Thyroid gland (tissue), 4 donors: ENCODE data around the gene LACTB.

Source experiments
- POLR2A ChIP-seq, 2 donors: fragments of 450-650 bp; IDR thresholded peaks; one replicate each; pipeline ENCODE4 v1.6.1; 2017; ENCODE audit warnings: antibody characterized with exemption in 2 of 2, mild to moderate bottlenecking in 2 of 2, moderate library complexity in 1 of 2
- TF ChIP-seq, protein P1 (sequence below), 6 experiments: fragments of 200-600 bp in 3 of 6; fragments of 450-650 bp in 3 of 6; sonication (generic) in 3 of 6; IDR thresholded peaks; one replicate each; pipeline ENCODE4 v1.5.1; 2016 to 2019; ENCODE audit warnings: antibody characterized with exemption in 6 of 6, mild to moderate bottlenecking in 2 of 6, inconsistent platforms in 1 of 6, moderate library complexity in 1 of 6

DNA sequence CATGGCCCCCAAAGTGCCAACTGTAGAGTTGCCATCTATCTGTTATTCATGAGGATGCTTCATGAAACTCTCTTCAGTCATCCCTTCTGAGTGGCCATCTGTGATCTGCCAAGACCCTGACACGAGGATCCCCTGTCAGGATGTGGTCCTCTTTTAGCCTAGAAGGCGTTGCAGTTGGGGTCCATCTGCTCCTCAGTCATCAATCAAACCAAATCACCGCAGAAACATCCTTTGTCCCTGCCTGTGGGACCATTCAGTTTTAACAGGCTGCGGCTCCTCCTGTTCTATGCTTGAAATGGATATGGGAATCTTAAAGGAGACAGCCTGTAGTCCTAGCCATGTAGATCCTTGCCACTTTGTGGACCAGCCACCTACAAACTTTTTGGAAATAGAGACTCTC lies 41.6 kb downstream of the LACTB start:
- no peak for TF ChIP-seq POLR2A (IDR thresholded peaks at IDR 0.05)
- TF ChIP-seq, protein P1, sequence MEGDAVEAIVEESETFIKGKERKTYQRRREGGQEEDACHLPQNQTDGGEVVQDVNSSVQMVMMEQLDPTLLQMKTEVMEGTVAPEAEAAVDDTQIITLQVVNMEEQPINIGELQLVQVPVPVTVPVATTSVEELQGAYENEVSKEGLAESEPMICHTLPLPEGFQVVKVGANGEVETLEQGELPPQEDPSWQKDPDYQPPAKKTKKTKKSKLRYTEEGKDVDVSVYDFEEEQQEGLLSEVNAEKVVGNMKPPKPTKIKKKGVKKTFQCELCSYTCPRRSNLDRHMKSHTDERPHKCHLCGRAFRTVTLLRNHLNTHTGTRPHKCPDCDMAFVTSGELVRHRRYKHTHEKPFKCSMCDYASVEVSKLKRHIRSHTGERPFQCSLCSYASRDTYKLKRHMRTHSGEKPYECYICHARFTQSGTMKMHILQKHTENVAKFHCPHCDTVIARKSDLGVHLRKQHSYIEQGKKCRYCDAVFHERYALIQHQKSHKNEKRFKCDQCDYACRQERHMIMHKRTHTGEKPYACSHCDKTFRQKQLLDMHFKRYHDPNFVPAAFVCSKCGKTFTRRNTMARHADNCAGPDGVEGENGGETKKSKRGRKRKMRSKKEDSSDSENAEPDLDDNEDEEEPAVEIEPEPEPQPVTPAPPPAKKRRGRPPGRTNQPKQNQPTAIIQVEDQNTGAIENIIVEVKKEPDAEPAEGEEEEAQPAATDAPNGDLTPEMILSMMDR (IDR thresholded peaks at IDR 0.05): no peak
